ENCODE results near the gene SEPTIN2.

DNA sequence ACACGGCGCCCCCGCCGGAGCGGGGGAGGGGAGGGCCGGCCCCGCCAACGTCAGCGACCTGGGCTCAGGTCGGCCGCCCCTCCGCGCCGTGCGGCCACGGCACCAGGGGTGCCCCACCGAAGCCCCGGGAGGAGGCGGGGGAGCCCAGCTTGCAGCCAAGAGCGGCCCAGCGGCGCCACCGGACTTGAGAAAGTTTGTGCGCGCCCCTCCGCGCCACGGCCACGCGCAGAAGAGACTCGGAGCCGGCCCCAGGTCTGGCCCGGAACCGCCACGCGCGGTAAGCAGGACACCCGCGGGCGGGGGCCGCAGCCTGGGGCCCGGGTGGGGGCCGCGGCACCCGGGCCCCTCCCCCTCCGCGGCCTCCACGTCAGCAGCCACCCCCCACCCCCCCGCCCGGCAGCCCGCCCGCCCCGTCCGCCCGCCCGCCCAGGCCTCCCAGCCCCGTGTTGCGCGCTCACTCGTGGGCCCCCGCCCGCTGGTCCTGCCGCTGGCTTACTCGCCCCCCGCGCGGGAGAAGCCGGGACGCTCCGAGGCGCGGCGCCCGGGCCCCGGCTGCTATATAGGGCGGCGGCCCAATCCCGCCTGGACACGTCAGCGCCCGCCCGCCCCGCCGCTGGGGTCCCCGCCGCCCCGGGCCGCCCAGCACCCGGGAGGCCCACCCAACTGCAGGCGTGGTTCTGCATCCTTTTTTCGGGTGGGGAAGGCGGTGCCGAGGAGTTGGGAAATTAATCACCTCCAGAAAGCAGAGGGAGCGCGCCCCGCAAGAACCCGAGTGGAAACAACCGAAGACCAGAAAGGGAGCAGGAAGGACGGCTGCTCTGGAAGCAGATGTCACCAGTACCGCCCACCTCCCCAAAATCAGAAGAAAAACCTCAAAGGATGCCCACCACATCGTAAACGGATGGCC, 43.2 kb upstream of the SEPTIN2 start:
- no peak for TF ChIP-seq CTCF (conservative IDR thresholded peaks at IDR 0.05)
- TF ChIP-seq EZH2 (IDR thresholded peaks at IDR 0.05; ENCODE audit: low read depth) = no peak
